ENCODE results near the gene CAP2.

CAP2 gene

GRCh38 chr6:17446713-17447112 lies 53.3 kb downstream of the CAP2 start:
- no peak for DNase-seq

- DNase-seq: no peak
These were observed 54.8 kb downstream of the CAP2 start for GRCh38 chr6:17448165-17448564.

DNA sequence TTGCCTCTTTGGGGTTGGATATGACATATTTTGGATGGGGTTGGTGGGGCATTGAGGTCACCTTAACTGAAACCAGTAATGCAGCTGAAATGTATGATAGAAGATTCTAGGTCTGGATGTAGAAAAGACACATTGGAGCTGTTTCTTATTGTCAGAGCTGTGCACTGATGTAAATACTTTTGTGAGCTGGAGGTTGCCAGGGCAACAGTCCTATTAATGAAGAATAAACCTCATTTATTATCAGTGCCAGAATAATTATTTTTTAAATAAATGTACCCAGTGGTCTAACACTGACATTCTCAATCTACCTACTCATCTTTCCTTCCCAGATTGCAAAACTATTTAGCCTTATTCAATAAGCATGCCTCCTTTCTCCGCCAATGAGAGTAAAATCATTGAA lies 57.0 kb downstream of the CAP2 start:
- DNase-seq: no peak

GRCh38 chr6:17450832-17451231 lies 57.4 kb downstream of the CAP2 start:
- DNase-seq: no peak

- no peak for DNase-seq
These were observed 58.7 kb downstream of the CAP2 start for GRCh38 chr6:17452096-17452495.

- DNase-seq: no peak
These were observed 61.1 kb downstream of the CAP2 start for GRCh38 chr6:17454316-17455005.

- no peak for DNase-seq
These were observed 62.5 kb downstream of the CAP2 start for GRCh38 chr6:17455919-17456318.

GRCh38 chr6:17456711-17457110 lies 63.3 kb downstream of the CAP2 start:
- no peak for DNase-seq

- no peak for DNase-seq
These were observed 64.0 kb downstream of the CAP2 start for GRCh38 chr6:17457405-17457804.

GRCh38 chr6:17457956-17458355 lies 64.6 kb downstream of the CAP2 start:
- no peak for DNase-seq

GRCh38 chr6:17458966-17459365 lies 65.6 kb downstream of the CAP2 start:
- no peak for DNase-seq

- no peak for DNase-seq
These were observed 67.5 kb downstream of the CAP2 start for GRCh38 chr6:17460862-17461261.

GRCh38 chr6:17466147-17466546 lies 72.8 kb downstream of the CAP2 start:
- DNase-seq: no peak

DNA sequence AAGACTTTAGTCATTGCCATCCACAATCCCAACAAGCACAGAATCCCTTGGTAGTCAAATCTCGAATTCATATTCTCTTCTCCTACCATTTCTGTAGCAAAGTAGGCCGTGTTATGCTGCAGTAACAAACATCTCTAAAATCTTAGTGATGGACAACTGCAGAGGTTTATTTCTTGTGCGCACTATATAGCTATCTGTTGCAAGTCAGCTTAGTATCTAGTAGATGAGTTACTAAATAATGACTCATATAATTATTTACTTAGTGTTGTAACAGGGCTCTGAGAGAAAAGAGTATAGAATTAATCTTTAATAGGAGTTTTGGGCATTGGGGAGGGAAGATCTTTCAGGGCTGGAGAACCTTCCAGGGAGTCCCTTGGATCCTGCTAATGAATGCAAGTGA lies 73.3 kb downstream of the CAP2 start:
- no peak for DNase-seq

DNA sequence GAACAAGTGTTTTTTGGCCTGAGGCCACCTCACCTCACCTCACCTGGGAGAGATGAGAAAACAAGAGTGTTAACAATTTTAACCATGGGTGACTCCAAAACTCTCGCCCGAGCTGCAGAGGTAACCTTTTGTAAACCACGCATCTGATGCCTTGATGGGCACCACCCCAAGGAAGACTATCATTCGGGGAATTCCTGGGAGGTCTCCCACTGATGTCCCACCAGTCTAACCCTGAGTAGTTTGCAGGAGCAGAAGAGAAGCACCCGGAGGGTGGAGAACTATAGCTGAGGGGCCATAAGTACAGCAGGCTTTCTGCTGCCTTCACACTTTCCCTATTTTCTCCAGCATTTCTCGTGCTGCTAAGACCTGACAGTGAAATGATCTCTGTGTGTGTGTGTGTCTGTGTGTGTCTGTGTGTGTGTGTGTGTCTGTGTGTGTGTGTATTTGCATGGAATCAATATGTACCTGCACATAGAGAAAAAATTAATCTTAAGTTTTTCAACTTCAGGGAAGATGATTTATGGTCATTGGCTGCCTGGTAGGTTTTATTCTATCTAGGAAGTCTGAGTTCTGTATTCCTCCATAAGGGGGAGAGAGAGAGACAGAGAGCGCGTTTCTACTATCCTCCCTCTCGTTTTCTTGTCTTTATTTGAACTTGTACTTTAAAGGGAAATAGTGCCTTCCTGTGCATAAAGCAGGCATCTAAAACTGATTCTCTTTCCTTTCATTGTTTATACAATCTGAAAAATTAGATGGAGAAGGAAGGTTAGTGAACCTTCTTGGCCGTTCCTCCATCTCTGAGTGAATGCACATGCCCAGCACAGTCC lies 75.8 kb downstream of the CAP2 start:
- no peak for DNase-seq

GRCh38 chr6:17470202-17470937 lies 77.0 kb downstream of the CAP2 start:
- DNase-seq: no peak

GRCh38 chr6:17470938-17471327 lies 77.5 kb downstream of the CAP2 start:
- no peak for DNase-seq

DNA sequence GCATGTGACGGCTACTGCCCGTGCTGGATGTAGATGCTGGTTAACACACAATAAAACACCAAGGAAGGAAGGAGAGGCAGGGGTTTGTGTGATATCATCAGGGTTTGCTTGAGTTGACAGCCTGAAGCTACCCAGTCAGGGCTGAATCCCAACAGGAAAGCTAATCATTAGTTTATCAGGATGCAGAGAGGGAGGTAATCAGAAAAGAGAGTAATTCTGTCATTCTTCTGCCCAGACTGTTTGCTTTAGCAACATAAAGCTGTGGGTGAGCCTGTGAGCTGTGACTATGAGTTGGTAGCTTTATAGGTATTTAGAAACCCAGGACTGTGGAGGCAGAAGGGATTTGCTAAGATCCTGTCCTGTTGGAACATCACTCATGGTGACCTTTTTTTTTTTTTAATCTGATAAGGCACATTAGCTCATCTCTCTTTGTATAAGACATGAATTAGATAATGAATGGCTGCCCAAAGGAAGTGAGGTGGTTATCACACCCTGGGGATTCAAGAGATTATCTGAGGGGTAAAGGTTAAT lies 79.3 kb downstream of the CAP2 start:
- no peak for DNase-seq

DNA sequence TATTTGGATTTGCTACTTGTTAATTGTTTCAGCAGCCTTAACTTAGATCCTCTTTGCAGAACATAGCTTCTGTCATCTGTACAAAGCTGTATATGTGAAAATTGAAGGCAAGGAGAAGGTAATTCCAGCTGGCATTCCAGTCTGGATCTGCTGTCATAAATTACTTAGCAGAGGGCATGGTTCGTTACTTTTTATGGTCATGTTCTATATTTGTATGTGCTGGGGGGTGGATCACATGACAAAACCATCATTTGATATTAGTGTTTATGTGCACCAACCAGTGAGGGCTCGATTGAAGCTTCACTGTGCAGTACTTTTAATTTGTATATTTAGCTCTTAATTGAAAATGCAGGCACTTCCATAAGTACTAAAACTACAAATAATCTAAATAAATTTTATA lies 80.2 kb downstream of the CAP2 start:
- DNase-seq: no peak

GRCh38 chr6:17474289-17474688 lies 80.9 kb downstream of the CAP2 start:
- DNase-seq: no peak

GRCh38 chr6:17475606-17476244 lies 82.3 kb downstream of the CAP2 start:
- no peak for DNase-seq

DNA sequence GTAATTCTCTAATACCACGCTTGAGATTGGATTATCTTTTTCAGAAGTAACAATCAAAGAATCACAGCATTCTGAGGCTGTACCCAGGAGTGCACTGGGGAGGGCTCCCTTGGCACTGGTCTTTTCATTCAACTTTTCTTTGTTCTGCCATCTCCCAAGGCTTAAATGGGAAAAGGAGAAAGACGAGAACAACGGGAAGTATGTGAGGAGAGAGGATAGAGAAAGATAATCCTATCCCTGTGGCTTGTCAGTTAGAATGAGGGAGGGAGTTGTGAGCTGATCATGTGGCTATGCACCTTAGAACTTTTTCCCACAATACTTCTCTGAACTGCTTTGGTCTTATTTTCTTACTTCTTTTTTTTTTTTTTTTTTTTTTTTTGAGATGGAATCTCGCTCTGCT lies 83.1 kb downstream of the CAP2 start:
- DNase-seq: no peak

GRCh38 chr6:17477356-17477755 lies 84.0 kb downstream of the CAP2 start:
- DNase-seq: no peak

Measured in NK-92 treated with Interleukin-12 subunit alpha and Interleukin-12 subunit beta, amount 100 ng/mL, for 24 hours (cell line).